Fibroblast of pulmonary artery (primary cell): Measurements from ENCODE around the gene SYT14.
"Not testable (repeated sequence)": the region's sequence is repeated elsewhere in the genome, so short reads cannot be mapped to it uniquely, and the experiment has no call there.

ENCODE experiments used
- DNase-seq: peaks from one replicate; pipeline ENCODE4 v3.0.0-alpha.2; 2010; ENCODE audit warnings: low read depth
- H3K4me3 ChIP-seq: replicated peaks from 2 replicates; pipeline ENCODE4 v1.5.1; 2011; ENCODE audit warnings: low read depth, mild to moderate bottlenecking, control low read depth, low read length, moderate library complexity
- TF ChIP-seq, protein P1 (sequence below): IDR thresholded peaks from 2 replicates; pipeline ENCODE4 v1.5.1; 2011; ENCODE audit warnings: mild to moderate bottlenecking, control low read depth, low read length, inconsistent platforms; ENCODE audit errors: missing control alignments

The SYT14 gene

DNA sequence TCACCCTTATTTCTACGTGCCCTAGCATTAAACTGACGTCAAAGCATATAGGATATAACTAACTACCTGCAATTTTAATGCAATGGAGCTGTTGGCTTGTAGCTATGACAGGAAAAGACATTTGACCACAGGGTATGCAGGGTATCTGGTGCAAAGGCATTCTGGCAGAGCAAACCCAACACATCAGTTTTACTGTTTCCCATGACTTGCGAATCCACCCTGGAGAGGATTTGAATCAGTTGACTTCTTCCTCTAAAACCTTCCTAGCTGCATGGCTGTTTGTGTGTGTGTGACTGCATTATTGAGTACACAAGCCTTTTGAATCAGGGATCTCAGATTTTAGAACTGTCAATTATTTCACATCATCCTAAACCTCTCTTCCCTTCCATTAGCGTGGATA, 41.7 kb upstream of the SYT14 start:
- H3K4me3 ChIP-seq = no peak overlapping the region
- TF ChIP-seq, protein P1, sequence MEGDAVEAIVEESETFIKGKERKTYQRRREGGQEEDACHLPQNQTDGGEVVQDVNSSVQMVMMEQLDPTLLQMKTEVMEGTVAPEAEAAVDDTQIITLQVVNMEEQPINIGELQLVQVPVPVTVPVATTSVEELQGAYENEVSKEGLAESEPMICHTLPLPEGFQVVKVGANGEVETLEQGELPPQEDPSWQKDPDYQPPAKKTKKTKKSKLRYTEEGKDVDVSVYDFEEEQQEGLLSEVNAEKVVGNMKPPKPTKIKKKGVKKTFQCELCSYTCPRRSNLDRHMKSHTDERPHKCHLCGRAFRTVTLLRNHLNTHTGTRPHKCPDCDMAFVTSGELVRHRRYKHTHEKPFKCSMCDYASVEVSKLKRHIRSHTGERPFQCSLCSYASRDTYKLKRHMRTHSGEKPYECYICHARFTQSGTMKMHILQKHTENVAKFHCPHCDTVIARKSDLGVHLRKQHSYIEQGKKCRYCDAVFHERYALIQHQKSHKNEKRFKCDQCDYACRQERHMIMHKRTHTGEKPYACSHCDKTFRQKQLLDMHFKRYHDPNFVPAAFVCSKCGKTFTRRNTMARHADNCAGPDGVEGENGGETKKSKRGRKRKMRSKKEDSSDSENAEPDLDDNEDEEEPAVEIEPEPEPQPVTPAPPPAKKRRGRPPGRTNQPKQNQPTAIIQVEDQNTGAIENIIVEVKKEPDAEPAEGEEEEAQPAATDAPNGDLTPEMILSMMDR = no peak
- DNase-seq = peak; percentile 39

DNA sequence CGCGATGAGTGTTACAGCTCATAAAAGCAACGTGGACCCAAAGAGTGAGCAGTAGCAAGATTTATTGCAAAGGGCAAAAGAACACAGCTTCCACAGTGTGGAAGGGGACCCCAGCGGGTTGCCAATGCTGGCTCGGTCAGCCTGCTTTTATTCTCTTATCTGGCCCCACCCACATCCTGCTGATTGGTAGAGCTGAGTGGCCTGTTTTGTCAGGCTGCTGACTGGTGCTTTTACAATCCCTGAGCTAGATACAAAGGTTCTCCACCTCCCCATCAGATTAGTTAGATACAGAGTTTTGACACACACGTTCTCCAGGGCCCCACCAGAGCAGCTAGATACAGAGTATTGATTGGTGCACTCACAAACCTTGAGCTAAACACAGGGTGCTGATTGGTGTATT, 39.7 kb upstream of the SYT14 start:
- not testable (repeated sequence) for H3K4me3 ChIP-seq, DNase-seq

DNA sequence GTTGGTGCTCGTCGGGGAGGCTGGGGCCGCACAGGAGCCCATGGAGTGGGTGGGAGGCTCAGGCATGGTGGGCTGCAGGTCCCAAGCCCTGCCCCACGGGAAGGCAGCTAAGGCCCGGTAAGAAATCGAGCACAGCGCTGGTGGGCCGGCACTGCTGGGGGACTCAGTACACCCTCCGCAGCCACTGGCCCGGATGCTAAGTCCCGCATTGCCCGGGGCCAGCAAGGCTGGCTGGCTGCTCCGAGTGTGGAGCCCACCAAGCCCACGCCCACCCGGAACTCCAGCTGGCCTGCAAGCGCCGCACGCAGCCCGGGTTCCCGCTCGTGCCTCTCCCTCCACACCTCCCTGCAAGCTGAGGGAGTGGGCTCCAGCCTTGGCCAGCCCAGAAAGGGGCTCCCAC, 39.2 kb upstream of the SYT14 start:
- H3K4me3 ChIP-seq, DNase-seq: not testable (repeated sequence)

DNA sequence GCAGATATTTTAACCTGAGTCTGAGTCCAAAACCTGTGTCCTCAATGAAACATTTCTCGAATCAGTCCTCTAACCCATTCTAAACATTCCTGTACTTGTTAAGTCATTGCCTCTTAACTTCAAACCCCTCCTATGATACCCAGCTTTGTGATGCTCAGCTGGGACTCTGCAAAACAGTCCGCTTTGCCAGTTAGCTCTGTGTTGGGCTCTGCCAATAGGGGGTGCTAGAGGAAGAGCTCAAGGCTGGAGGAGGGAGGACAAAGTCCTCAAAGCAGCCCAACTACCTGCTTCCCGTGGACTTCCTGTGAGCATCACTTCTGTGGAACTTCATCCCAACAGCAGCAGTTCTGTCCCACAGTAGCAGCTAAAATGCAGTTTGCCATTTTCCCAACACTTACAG, 38.1 kb upstream of the SYT14 start:
- DNase-seq = no peak
- TF ChIP-seq, protein P1 = peak; percentile 42
- H3K4me3 ChIP-seq = no peak overlapping the region

DNA sequence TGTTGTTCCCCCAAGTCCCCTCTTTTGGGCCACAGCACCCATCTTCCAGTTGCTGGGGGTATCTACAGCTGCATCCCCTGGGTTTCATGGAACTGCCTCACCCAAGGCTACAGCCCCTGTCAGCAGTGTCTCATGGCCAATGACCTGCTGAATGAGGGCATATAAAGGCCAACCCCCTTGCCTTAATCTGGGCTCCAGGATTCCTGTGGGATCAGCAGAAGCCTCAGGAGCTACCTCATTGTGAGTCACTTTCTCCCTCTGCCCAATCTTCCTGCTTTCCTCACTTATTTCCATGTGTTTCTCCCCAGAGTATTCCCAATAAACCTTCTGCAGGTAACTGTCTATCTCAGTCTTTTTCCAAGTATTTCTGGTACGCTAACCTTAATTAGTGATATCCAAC, 37.3 kb upstream of the SYT14 start:
- no peak overlapping the region for H3K4me3 ChIP-seq
- peak; percentile 58 for DNase-seq
- TF ChIP-seq, protein P1 = no peak

DNA sequence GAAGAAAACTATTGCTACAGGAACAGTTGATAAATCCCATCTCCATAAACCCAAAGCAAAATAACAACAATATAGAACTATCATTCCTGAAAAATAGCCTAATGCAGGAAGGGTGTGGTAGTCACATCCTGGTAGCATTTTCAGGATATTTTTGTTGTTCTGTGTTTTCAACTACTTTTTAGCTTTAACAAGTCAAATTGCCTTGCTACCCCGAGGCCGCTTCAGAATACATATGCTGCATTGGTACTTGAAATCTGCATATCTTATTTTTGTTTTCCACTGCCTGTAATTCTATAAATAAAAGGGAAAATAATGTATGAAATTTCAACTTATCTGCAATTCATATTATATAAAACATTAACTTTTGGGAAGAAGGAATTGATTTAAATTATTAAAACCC, 36.8 kb upstream of the SYT14 start:
- TF ChIP-seq, protein P1 = no peak
- no peak for DNase-seq
- no peak overlapping the region for H3K4me3 ChIP-seq

DNA sequence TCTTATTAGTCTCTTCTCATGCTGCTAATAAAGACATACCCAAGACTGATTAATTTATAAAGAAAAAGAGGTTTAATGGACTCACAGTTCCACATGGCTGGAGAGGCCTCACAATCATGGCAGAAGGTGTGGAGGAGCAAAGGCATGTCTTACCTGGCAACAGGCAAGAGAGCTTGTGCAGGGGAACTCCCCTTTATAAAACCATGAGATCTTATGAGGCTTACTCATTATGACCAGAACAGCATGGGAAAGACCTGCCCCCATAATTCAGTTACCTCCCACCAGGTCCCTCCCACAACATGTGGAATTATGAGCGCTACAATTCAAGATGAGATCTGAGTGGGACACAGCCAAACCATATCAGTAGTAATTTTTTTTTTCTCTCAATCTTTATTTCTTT, 33.2 kb upstream of the SYT14 start:
- not testable (repeated sequence) for DNase-seq, H3K4me3 ChIP-seq

DNA sequence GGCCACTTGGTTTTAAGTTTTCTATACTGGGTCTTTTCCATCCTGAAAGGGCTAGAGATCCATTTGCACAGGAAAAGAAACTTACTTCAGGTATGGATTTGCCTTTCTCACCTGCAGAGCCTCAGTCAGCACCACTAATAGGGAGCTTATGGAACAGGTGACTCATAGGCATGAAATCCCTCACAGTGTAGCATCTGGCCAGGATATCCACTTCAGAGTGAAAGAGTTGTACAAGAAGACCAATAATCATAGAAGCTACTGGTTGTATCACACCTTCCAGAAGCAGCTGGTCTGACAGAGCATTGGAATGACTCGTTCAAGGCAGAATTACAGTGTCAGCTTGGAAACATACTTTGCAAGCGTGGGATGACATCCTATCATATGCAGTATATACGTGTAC, 26.3 kb upstream of the SYT14 start:
- H3K4me3 ChIP-seq = no peak overlapping the region
- no peak for DNase-seq
- TF ChIP-seq, protein P1 = no peak

DNA sequence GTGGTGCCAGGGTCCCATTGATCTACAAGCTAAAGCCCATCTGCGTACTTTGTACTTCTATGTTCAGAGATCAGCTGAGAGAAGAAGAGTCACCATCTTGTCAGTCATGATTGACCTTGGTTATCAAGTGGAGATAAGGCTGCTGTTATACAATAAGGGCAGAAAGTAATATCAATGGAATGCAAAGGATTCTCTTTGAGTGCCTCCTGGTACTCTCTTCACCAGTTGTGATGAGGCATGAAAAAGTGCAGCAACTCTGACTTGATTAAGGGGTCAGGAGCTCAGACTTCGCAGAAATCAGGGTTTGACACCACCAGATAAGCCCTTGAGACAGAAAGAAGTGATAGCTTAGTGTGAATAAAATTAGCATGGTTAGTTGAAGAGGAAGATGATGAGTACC, 25.7 kb upstream of the SYT14 start:
- H3K4me3 ChIP-seq = no peak overlapping the region
- no peak for DNase-seq

DNA sequence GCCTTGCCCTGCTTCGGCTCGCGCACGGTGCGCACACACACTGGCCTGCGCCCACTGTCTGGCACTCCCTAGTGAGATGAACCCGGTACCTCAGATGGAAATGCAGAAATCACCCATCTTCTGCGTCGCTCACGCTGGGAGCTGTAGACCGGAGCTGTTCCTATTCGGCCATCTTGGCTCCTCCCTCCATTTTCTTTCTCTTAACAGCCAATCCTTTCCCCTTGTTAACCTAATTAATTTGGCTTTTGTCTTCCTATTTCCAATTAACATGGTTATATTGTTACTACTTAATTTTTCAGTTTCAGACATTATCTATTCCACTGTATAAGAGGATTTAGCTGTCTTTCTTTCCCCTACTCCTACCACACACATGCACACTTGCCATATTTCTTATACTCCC, 18.4 kb upstream of the SYT14 start:
- H3K4me3 ChIP-seq, DNase-seq: not testable (repeated sequence)

More for the DNA sequence above, 25.7 kb upstream of the SYT14 start:
- TF ChIP-seq, protein P1 = no peak
